Osteoblast (primary cell): ENCODE results near the gene PRKAR1B. TPM values are rescaled to one million over a fixed set of nuclear protein-coding genes. Genes with fewer than 3 reads are reported as not detected.

ENCODE experiments used
- DNase-seq: peaks from one replicate; pipeline ENCODE4 v3.0.0; 2011; ENCODE audit warnings: low spot score, mixed read lengths; ENCODE audit not compliant: insufficient read length; ENCODE audit errors: missing footprints
- H2AFZ ChIP-seq: 2 replicates; pipeline ENCODE4 v1.6.0; 2011; ENCODE audit warnings: mild to moderate bottlenecking, low read length
- H3K27ac ChIP-seq: 2 replicates; pipeline ENCODE4 v1.5.1; 2011; ENCODE audit warnings: mild to moderate bottlenecking, low read depth, low read length, moderate library complexity
- H3K27me3 ChIP-seq: 2 replicates; pipeline ENCODE4 v1.6.0; 2012; ENCODE audit warnings: mild to moderate bottlenecking, control low read depth, inconsistent platforms, low read length, moderate library complexity; ENCODE audit not compliant: insufficient read depth
- H3K36me3 ChIP-seq: 2 replicates; pipeline ENCODE4 v1.5.1; 2011; ENCODE audit warnings: mild to moderate bottlenecking, low read length, control low read depth, moderate library complexity; ENCODE audit not compliant: insufficient read depth
- H3K4me1 ChIP-seq: 2 replicates; pipeline ENCODE4 v1.5.1; 2011; ENCODE audit warnings: mild to moderate bottlenecking, low read length, control low read depth, moderate library complexity; ENCODE audit not compliant: insufficient read depth
- H3K4me2 ChIP-seq: 2 replicates; pipeline ENCODE4 v1.6.0; 2011; ENCODE audit warnings: mild to moderate bottlenecking, low read length; ENCODE audit not compliant: insufficient read depth
- H3K4me3 ChIP-seq: fragments of 200-600 bp; sonication (generic); 3 replicates; pipeline ENCODE4 v1.5.1; 2012; ENCODE audit warnings: mild to moderate bottlenecking, low read length, inconsistent platforms; ENCODE audit not compliant: insufficient read depth
- H3K79me2 ChIP-seq: 2 replicates; pipeline ENCODE4 v1.6.0; 2012; ENCODE audit warnings: mild to moderate bottlenecking, low read length, control low read depth, inconsistent platforms; ENCODE audit not compliant: insufficient read depth
- H3K9me3 ChIP-seq: 2 replicates; pipeline ENCODE4 v1.5.1; 2011; ENCODE audit warnings: low read depth, low read length, control low read depth
- H4K20me1 ChIP-seq: 2 replicates; pipeline ENCODE4 v1.6.0; 2012; ENCODE audit warnings: mild to moderate bottlenecking, low read length, control low read depth; ENCODE audit not compliant: insufficient read depth
- CTCF ChIP-seq: IDR thresholded peaks from 2 replicates; pipeline ENCODE4 v1.5.1; 2011; ENCODE audit warnings: mild to moderate bottlenecking, low read depth, low read length, moderate library complexity; ENCODE audit errors: extremely low read depth
- total RNA-seq: library from RNA; depleted of rRNA; stranded (reverse); fragments of >200 nt; gene quantifications from 2 replicates; pipeline ENCODE4 v1.2.3, GENCODE V29; 2012

The PRKAR1B gene
- total RNA-seq, 1 donor = 6.5 TPM

- Histone ChIP-seq H3K4me2 (no peak overlapping the region), H3K27ac (no peak overlapping the region), H3K36me3 (no peaks in the 10 kb centered on the region), H3K4me1 (no peaks in the 10 kb centered on the region), H3K79me2 (no peaks in the 10 kb centered on the region), H3K9me3 (no peaks in the 10 kb centered on the region), H4K20me1 (no peaks in the 10 kb centered on the region), H3K27me3 (no peaks in the 10 kb centered on the region), H2AFZ (no peak overlapping the region), H3K4me3 (no peak overlapping the region)
- no peak for TF ChIP-seq CTCF
- no peak for DNase-seq
Observed at GRCh38 chr7:701086-701671, 25.9 kb downstream of the PRKAR1B start.

- H3K4me1 ChIP-seq = no peaks in the 10 kb centered on the region
- no peak overlapping the region for H2AFZ ChIP-seq
- H3K79me2 ChIP-seq = no peaks in the 10 kb centered on the region
- no peaks in the 10 kb centered on the region for H3K9me3 ChIP-seq
- no peaks in the 10 kb centered on the region for H4K20me1 ChIP-seq
- no peak overlapping the region for H3K4me3 ChIP-seq
- no peak for DNase-seq
- H3K4me2 ChIP-seq = no peak overlapping the region
- no peak overlapping the region for H3K27ac ChIP-seq
- H3K27me3 ChIP-seq = no peaks in the 10 kb centered on the region
- H3K36me3 ChIP-seq = no peaks in the 10 kb centered on the region
- no peak for TF ChIP-seq CTCF
Observed at GRCh38 chr7:699476-700170, 27.5 kb downstream of the PRKAR1B start.

- no peaks in the 10 kb centered on the region for H3K36me3 ChIP-seq
- DNase-seq = peak; percentile 58
- no peaks in the 10 kb centered on the region for H3K27me3 ChIP-seq
- no peak overlapping the region for H3K27ac ChIP-seq
- no peak for TF ChIP-seq CTCF
- H2AFZ ChIP-seq = no peak overlapping the region
- H3K79me2 ChIP-seq = no peaks in the 10 kb centered on the region
- no peak overlapping the region for H3K4me2 ChIP-seq
- no peaks in the 10 kb centered on the region for H3K9me3 ChIP-seq
- H4K20me1 ChIP-seq = no peaks in the 10 kb centered on the region
- H3K4me3 ChIP-seq = no peak overlapping the region
- H3K4me1 ChIP-seq = no peaks in the 10 kb centered on the region
Observed at GRCh38 chr7:698515-699475, 28.3 kb downstream of the PRKAR1B start.
